Loucy (cell line): ENCODE results near the gene GAPVD1.

Experiments
- CTCF ChIP-seq: fragments of 200-600 bp; sonication (generic); conservative IDR thresholded peaks from 2 replicates; pipeline ENCODE4 v1.5.1; 2014; ENCODE audit warnings: mild to moderate bottlenecking, antibody characterized with exemption, low read length
- EZH2phosphoT487 ChIP-seq: fragments of 200-600 bp; IDR thresholded peaks from 2 replicates; pipeline ENCODE4 v1.6.1; 2018; ENCODE audit warnings: antibody characterized with exemption, mild to moderate bottlenecking, moderate library complexity, borderline replicate concordance

DNA sequence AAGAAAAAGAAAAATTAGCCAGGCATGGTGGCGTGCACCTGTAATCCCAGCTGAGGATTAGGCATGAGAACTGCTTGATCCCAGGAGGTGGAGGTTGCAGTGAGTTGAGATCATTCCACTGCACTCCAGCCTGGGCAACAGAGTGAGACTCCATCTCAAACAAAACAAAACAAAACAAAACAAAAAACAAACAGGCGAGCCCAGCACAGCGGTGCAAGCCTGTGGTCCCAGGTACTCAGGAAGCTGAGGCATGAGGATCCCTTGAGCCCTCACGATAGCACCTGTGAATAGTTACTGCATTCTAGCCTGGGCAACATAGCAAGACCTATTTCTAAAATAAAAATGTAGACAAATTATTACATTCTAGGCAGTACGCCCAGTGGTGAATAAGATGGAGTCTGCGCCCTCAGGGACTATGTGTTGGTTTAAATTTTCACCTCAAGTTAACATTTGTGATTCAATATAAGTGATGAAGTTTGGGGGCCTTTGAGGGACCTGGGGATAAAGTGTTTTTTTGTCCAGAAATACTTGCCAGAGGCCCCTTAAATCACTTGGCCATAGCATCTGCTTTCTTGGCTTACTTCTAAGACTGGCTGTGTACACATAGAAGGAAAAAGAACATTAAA is 3.4 kb upstream of the GAPVD1 start:
- no peak for TF ChIP-seq EZH2phosphoT487
- no peak for TF ChIP-seq CTCF
